Measurements from ENCODE around the gene INKA2. TPM values are rescaled to one million over a fixed set of nuclear protein-coding genes. Genes with fewer than 3 reads are reported as not detected.

INKA2 gene
- total and polyA plus RNA-seq, 4 donors: 0.26 to 0.67 (median 0.52) TPM

DNA sequence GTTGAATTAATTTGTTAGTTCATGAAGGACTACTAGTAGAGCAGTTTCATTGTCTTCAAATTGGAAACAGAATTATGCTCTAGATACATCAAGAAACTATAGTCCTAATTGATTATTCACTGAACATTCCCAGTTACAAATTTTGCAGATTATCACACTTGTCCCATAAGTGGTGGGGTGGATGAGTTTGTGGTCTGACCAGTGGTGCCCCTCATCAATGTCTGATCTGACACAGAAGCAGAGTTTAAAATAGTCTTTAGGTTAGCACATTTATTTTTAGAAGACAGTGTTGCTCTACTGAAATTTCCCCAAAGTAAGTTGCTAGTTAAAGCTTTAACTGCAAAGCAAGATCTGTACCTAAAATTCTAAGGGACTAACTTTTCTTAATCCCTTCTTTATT is 42.9 kb downstream of the INKA2 start:
- no peaks in the 10 kb centered on the region for H3K9me3 ChIP-seq (ENCODE audit: control insufficient read depth in 4 of 4, low read length in 3 of 4)
- DNase-seq (ENCODE audit: low spot score): no peak
- no peak overlapping the region for H3K4me3 ChIP-seq (ENCODE audit: low read depth in 1 of 3, low read length in 3 of 3)
- H3K4me1 ChIP-seq (ENCODE audit: control insufficient read depth in 4 of 4, insufficient read depth in 4 of 4, low read length in 3 of 4): peaks cover 0 to 3% (median under 1%) of the 10 kb centered on the region in 4 donors
- no peak for TF ChIP-seq CTCF (IDR thresholded peaks at IDR 0.05; ENCODE audit: low read depth, low read length, missing input control)
- no peak for TF ChIP-seq SP1 (IDR thresholded peaks at IDR 0.05)
- no peak for TF ChIP-seq RXRA (IDR thresholded peaks at IDR 0.05)
- H3K27ac ChIP-seq (ENCODE audit: low read depth in 1 of 2, low read length in 2 of 2): no peak overlapping the region
- peaks cover 0 to 30% (median 22%) of the 10 kb centered on the region in 4 donors for H3K36me3 ChIP-seq (ENCODE audit: control insufficient read depth in 4 of 4, insufficient read depth in 3 of 4, low read depth in 1 of 4, low read length in 3 of 4)
- H3K9ac ChIP-seq (ENCODE audit: low read depth in 1 of 2, low read length in 2 of 2): no peak overlapping the region
- H3K27me3 ChIP-seq (ENCODE audit: control insufficient read depth in 4 of 4, insufficient read depth in 4 of 4, low read length in 3 of 4): no peaks in the 10 kb centered on the region

GRCh38 chr1:111695801-111696200 is 43.4 kb downstream of the INKA2 start:
- Histone ChIP-seq H3K27me3 (ENCODE audit: control insufficient read depth in 4 of 4, insufficient read depth in 4 of 4, low read length in 3 of 4) (no peaks in the 10 kb centered on the region), H3K4me1 (ENCODE audit: control insufficient read depth in 4 of 4, insufficient read depth in 4 of 4, low read length in 3 of 4) (peaks cover 0 to 3% (median under 1%) of the 10 kb centered on the region in 4 donors), H3K9me3 (ENCODE audit: control insufficient read depth in 4 of 4, low read length in 3 of 4) (no peaks in the 10 kb centered on the region), H3K27ac (ENCODE audit: low read depth in 1 of 2, low read length in 2 of 2) (no peak overlapping the region), H3K36me3 (ENCODE audit: control insufficient read depth in 4 of 4, insufficient read depth in 3 of 4, low read depth in 1 of 4, low read length in 3 of 4) (peaks cover 0 to 27% (median 20%) of the 10 kb centered on the region in 4 donors), H3K4me3 (ENCODE audit: low read depth in 1 of 3, low read length in 3 of 3) (no peak overlapping the region), H3K9ac (ENCODE audit: low read depth in 1 of 2, low read length in 2 of 2) (no peak overlapping the region)
- WGBS: 88% methylated on average over 1 of the region's 1 CpG
- TF ChIP-seq GABPA (IDR thresholded peaks at IDR 0.05 in 1 of 2, conservative IDR thresholded peaks at IDR 0.05 in 1 of 2) (no peak), HNF4A (conservative IDR thresholded peaks at IDR 0.05) (no peak)
- DNase-seq (ENCODE audit: low spot score): no peak

GRCh38 chr1:111691886-111692285 is 47.3 kb downstream of the INKA2 start:
- H3K36me3 ChIP-seq (ENCODE audit: control insufficient read depth in 4 of 4, insufficient read depth in 3 of 4, low read depth in 1 of 4, low read length in 3 of 4): peaks cover 0 to 11% (median 5%) of the 10 kb centered on the region in 4 donors

More at GRCh38 chr1:111691886-111692285, 47.3 kb downstream of the INKA2 start:
- 99% methylated on average over 1 of the region's 1 CpG for WGBS
- peaks cover 1 to 6% (median 5%) of the 10 kb centered on the region in 4 donors for H3K4me1 ChIP-seq (ENCODE audit: control insufficient read depth in 4 of 4, insufficient read depth in 4 of 4, low read length in 3 of 4)
- H3K27me3 ChIP-seq (ENCODE audit: control insufficient read depth in 4 of 4, insufficient read depth in 4 of 4, low read length in 3 of 4): no peaks in the 10 kb centered on the region
- H3K27ac ChIP-seq (ENCODE audit: low read depth in 1 of 2, low read length in 2 of 2): no peak overlapping the region
- DNase-seq (ENCODE audit: low spot score): no peak
- H3K9me3 ChIP-seq (ENCODE audit: control insufficient read depth in 4 of 4, low read length in 3 of 4): no peaks in the 10 kb centered on the region
- no peak for TF ChIP-seq RXRA (IDR thresholded peaks at IDR 0.05)
- TF ChIP-seq, protein P1, sequence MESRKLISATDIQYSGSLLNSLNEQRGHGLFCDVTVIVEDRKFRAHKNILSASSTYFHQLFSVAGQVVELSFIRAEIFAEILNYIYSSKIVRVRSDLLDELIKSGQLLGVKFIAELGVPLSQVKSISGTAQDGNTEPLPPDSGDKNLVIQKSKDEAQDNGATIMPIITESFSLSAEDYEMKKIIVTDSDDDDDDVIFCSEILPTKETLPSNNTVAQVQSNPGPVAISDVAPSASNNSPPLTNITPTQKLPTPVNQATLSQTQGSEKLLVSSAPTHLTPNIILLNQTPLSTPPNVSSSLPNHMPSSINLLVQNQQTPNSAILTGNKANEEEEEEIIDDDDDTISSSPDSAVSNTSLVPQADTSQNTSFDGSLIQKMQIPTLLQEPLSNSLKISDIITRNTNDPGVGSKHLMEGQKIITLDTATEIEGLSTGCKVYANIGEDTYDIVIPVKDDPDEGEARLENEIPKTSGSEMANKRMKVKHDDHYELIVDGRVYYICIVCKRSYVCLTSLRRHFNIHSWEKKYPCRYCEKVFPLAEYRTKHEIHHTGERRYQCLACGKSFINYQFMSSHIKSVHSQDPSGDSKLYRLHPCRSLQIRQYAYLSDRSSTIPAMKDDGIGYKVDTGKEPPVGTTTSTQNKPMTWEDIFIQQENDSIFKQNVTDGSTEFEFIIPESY (IDR thresholded peaks at IDR 0.05): no peak
- no peak for TF ChIP-seq GABPA (IDR thresholded peaks at IDR 0.05 in 1 of 2, conservative IDR thresholded peaks at IDR 0.05 in 1 of 2)
- TF ChIP-seq FOXA1 (IDR thresholded peaks at IDR 0.05): no peak
- TF ChIP-seq RAD21 (IDR thresholded peaks at IDR 0.05): no peak
- no peak for TF ChIP-seq HNF4A (conservative IDR thresholded peaks at IDR 0.05)
- no peak for TF ChIP-seq CTCF (IDR thresholded peaks at IDR 0.05; ENCODE audit: low read depth, low read length, missing input control)
- TF ChIP-seq, protein P2, sequence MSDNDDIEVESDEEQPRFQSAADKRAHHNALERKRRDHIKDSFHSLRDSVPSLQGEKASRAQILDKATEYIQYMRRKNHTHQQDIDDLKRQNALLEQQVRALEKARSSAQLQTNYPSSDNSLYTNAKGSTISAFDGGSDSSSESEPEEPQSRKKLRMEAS (IDR thresholded peaks at IDR 0.05): no peak
- no peak for TF ChIP-seq TAF1 (conservative IDR thresholded peaks at IDR 0.05)
- TF ChIP-seq, protein P3, sequence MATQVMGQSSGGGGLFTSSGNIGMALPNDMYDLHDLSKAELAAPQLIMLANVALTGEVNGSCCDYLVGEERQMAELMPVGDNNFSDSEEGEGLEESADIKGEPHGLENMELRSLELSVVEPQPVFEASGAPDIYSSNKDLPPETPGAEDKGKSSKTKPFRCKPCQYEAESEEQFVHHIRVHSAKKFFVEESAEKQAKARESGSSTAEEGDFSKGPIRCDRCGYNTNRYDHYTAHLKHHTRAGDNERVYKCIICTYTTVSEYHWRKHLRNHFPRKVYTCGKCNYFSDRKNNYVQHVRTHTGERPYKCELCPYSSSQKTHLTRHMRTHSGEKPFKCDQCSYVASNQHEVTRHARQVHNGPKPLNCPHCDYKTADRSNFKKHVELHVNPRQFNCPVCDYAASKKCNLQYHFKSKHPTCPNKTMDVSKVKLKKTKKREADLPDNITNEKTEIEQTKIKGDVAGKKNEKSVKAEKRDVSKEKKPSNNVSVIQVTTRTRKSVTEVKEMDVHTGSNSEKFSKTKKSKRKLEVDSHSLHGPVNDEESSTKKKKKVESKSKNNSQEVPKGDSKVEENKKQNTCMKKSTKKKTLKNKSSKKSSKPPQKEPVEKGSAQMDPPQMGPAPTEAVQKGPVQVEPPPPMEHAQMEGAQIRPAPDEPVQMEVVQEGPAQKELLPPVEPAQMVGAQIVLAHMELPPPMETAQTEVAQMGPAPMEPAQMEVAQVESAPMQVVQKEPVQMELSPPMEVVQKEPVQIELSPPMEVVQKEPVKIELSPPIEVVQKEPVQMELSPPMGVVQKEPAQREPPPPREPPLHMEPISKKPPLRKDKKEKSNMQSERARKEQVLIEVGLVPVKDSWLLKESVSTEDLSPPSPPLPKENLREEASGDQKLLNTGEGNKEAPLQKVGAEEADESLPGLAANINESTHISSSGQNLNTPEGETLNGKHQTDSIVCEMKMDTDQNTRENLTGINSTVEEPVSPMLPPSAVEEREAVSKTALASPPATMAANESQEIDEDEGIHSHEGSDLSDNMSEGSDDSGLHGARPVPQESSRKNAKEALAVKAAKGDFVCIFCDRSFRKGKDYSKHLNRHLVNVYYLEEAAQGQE (IDR thresholded peaks at IDR 0.05): no peak
- no peak for TF ChIP-seq JUND (IDR thresholded peaks at IDR 0.05)
- no peak for TF ChIP-seq SP1 (IDR thresholded peaks at IDR 0.05)
- no peak overlapping the region for H3K9ac ChIP-seq (ENCODE audit: low read depth in 1 of 2, low read length in 2 of 2)
- H3K4me3 ChIP-seq (ENCODE audit: low read depth in 1 of 3, low read length in 3 of 3): no peak overlapping the region
